ENCODE results near the gene ABI3BP.

- no peak for TF ChIP-seq CTCF (conservative IDR thresholded peaks at IDR 0.05; ENCODE audit: low read depth, low read length)
- no peak for TF ChIP-seq EZH2phosphoT487 (IDR thresholded peaks at IDR 0.05; ENCODE audit: borderline replicate concordance, low read length)
- no peak for TF ChIP-seq EZH2 (IDR thresholded peaks at IDR 0.05; ENCODE audit: low read length, unreplicated experiment)
Measured at GRCh38 chr3:100865442-100865841, 127.8 kb downstream of the ABI3BP start.
